Nephron (organoid): Measurements from ENCODE around the gene PCBP3.
"Not testable (repeated sequence)": the region's sequence is repeated elsewhere in the genome, so short reads cannot be mapped to it uniquely, and the experiment has no call there.

Experiments
- H3K27ac Mint-ChIP-seq, 3 experiments: 2 replicates each; pipeline ENCODE4 v1.8.0; 2020; ENCODE audit warnings: mixed read lengths in 3 of 3, mild to moderate bottlenecking in 2 of 3, moderate library complexity in 1 of 3
- H3K27me3 Mint-ChIP-seq: 2 replicates; pipeline ENCODE4 v1.8.0; 2021; ENCODE audit warnings: low read depth, mild to moderate bottlenecking, moderate library complexity, mixed read lengths
- H3K36me3 Mint-ChIP-seq: 2 replicates; pipeline ENCODE4 v1.8.0; 2020; ENCODE audit warnings: low read depth, mixed read lengths
- H3K4me1 Mint-ChIP-seq: 2 replicates; pipeline ENCODE4 v1.8.0; 2020; ENCODE audit warnings: mixed read lengths
- H3K4me3 Mint-ChIP-seq, 3 experiments: 2 replicates each; pipeline ENCODE4 v1.8.0; 2020; ENCODE audit warnings: mild to moderate bottlenecking in 3 of 3, mixed read lengths in 3 of 3, moderate library complexity in 2 of 3
- H3K9me3 Mint-ChIP-seq: 2 replicates; pipeline ENCODE4 v1.8.0; 2020; ENCODE audit warnings: mixed read lengths
- CTCF ChIP-seq, 3 experiments: fragments of 200-600 bp; sonication (generic); IDR thresholded peaks; one replicate each; pipeline ENCODE4 v1.5.0; 2021; ENCODE audit warnings: antibody characterized with exemption in 3 of 3; ENCODE audit not compliant: unreplicated experiment in 3 of 3

Gene PCBP3

DNA sequence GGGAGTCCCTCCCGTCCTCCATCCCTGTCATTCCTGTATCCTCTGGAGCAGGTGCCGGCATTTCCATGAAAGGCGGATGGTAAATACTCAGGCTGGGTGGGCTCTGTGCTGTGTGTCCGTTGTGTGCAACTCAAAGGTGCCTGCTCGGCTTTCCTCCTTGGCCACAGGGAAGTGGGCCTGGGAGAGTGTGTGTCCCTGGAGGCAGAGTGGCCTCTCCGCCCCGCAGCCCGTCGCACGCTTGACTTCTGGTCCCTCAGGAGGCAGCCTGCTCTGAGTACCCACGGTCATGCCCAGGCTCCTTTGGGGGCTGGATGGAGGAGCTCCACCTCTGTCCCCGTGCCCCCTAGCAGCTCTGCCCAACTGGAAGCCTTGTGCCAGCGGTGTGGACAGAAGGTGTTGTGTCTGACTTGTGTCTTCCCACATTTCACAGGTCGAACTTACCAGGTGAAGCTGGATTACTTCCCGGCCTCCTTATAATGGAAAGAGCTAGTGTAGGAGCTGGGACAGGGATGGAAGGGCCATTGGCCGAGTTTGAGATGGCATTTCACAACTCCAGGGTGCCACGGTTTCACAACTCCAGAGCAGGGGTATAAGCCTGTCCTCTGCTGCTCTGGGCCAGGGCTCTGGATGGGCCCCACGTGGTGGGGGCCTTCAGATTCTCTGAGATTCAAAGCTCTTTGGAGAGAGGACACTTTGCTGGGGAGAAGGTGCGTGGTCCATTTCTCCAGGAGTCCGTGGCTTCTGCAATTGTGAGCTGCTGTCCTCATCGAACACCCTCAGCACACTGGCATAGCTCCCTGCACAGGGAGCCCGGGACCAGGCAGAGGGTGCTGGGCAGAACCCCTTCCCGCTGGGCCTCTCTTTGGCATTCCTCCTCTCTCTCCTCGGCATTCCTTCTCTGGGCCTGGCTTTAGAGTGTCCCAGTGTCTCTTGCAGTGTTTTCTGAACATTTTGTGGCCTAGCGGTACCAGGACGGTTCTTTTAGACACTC is 185.3 kb downstream of the PCBP3 start:
- H3K4me3 Mint-ChIP-seq = no peak overlapping the region
- H3K9me3 Mint-ChIP-seq = no peaks in the 10 kb centered on the region
- peaks cover 26% of the 10 kb centered on the region for H3K4me1 Mint-ChIP-seq
- TF ChIP-seq CTCF (IDR thresholded peaks at IDR 0.05; ENCODE audit: unreplicated experiment in 3 of 3) = no peak
- peaks cover 16% of the 10 kb centered on the region for H3K27me3 Mint-ChIP-seq
- H3K36me3 Mint-ChIP-seq = no peaks in the 10 kb centered on the region
- H3K27ac Mint-ChIP-seq = no peak overlapping the region

GRCh38 chr21:45829668-45830067 is 186.1 kb downstream of the PCBP3 start:
- peaks cover 19% of the 10 kb centered on the region for H3K4me1 Mint-ChIP-seq
- no peak for TF ChIP-seq CTCF (IDR thresholded peaks at IDR 0.05; ENCODE audit: unreplicated experiment in 3 of 3)
- no peak overlapping the region for H3K4me3 Mint-ChIP-seq
- H3K9me3 Mint-ChIP-seq = no peaks in the 10 kb centered on the region
- H3K27ac Mint-ChIP-seq = no peak overlapping the region
- H3K36me3 Mint-ChIP-seq = no peaks in the 10 kb centered on the region
- peaks cover 12% of the 10 kb centered on the region for H3K27me3 Mint-ChIP-seq

DNA sequence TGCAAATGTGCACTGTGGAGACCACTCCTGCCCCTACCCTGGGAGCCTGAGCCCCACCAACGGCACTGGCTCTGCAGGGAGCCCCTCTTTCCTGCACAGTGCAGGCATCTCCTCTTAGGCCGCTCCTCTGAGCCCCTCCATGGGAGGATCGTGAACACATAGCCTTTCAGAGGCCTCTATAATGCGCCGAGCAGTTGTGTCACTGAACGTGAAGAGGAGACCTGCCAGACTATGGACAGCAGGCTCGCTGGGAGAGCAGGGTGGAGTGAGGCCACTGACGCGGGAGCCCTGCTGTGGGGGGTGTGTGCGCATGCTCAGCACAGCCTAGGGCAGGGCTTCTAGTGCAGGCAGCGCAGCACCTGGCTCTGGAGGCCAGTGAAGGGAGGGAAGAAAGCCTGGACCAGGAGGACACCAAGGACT is 186.7 kb downstream of the PCBP3 start:
- peaks cover 18% of the 10 kb centered on the region for H3K4me1 Mint-ChIP-seq
- no peaks in the 10 kb centered on the region for H3K9me3 Mint-ChIP-seq
- no peaks in the 10 kb centered on the region for H3K36me3 Mint-ChIP-seq
- H3K4me3 Mint-ChIP-seq = no peak overlapping the region
- no peak for TF ChIP-seq CTCF (IDR thresholded peaks at IDR 0.05; ENCODE audit: unreplicated experiment in 3 of 3)
- H3K27me3 Mint-ChIP-seq = peaks cover 12% of the 10 kb centered on the region
- no peak overlapping the region for H3K27ac Mint-ChIP-seq

- TF ChIP-seq CTCF (IDR thresholded peaks at IDR 0.05; ENCODE audit: unreplicated experiment in 3 of 3) = no peak
- peaks cover 9% of the 10 kb centered on the region for H3K27me3 Mint-ChIP-seq
- no peak overlapping the region for H3K27ac Mint-ChIP-seq
- H3K36me3 Mint-ChIP-seq = no peaks in the 10 kb centered on the region
- H3K4me3 Mint-ChIP-seq = no peak overlapping the region
- peaks cover 15% of the 10 kb centered on the region for H3K4me1 Mint-ChIP-seq
- H3K9me3 Mint-ChIP-seq = no peaks in the 10 kb centered on the region
Measured at GRCh38 chr21:45830720-45831366, 187.3 kb downstream of the PCBP3 start.

GRCh38 chr21:45831991-45832740 is 188.6 kb downstream of the PCBP3 start:
- Mint-ChIP-seq H3K27me3 (peaks cover 4% of the 10 kb centered on the region), H3K4me1 (peaks cover 25% of the 10 kb centered on the region), H3K27ac (peak overlapping the region; percentile 37 to 82 (median 50)), H3K9me3 (no peaks in the 10 kb centered on the region), H3K4me3 (no peak overlapping the region), H3K36me3 (no peaks in the 10 kb centered on the region)
- no peak for TF ChIP-seq CTCF (IDR thresholded peaks at IDR 0.05; ENCODE audit: unreplicated experiment in 3 of 3)

GRCh38 chr21:45832741-45833235 is 189.3 kb downstream of the PCBP3 start:
- H3K36me3 Mint-ChIP-seq, H3K4me3 Mint-ChIP-seq, H3K9me3 Mint-ChIP-seq, H3K27me3 Mint-ChIP-seq: not testable (repeated sequence)
- Mint-ChIP-seq H3K4me1 (peaks cover 25% of the 10 kb centered on the region), H3K27ac (peak overlapping the region; percentile 37 to 82 (median 50))
